ENCODE results near the gene AHCYL1.
"Not testable (repeated sequence)": the region's sequence is repeated elsewhere in the genome, so short reads cannot be mapped to it uniquely, and the experiment has no call there.

GRCh38 chr1:110030687-110031086, 46.1 kb downstream of the AHCYL1 start:
- TF ChIP-seq EZH2 (IDR thresholded peaks at IDR 0.05; ENCODE audit: low read depth); CTCF (conservative IDR thresholded peaks at IDR 0.05): not testable (repeated sequence)
